Amygdala (tissue), 56 donors: Measurements from ENCODE around the gene MPP2.
"Not testable (repeated sequence)": the region's sequence is repeated elsewhere in the genome, so short reads cannot be mapped to it uniquely, and the experiment has no call there.

Source experiments
- DNase-seq, 56 donors: peaks; one replicate each; lab custom pipeline; 2025; lab: John Stamatoyannopoulos, UW

The MPP2 gene

GRCh38 chr17:43905985-43906852 is 1.1 kb downstream of the MPP2 start:
- peak in 55 of 56 donors; percentile 50 to 94 (median 79) for DNase-seq

GRCh38 chr17:43905400-43905984 is 1.8 kb downstream of the MPP2 start:
- peak in 19 of 56 donors; percentile 9 to 43 (median 23) for DNase-seq

GRCh38 chr17:43901861-43902589 is 5.3 kb downstream of the MPP2 start:
- no peak for DNase-seq

- peak in 1 of 56 donors; percentile 58 for DNase-seq
These were observed 6.2 kb downstream of the MPP2 start for GRCh38 chr17:43900858-43901754.

GRCh38 chr17:43900183-43900857 is 7.0 kb downstream of the MPP2 start:
- DNase-seq = peak in 55 of 56 donors; percentile 24 to 91 (median 71)

- DNase-seq = no peak
These were observed 8.9 kb downstream of the MPP2 start for GRCh38 chr17:43898446-43898845.

GRCh38 chr17:43897831-43898230 is 9.5 kb downstream of the MPP2 start:
- DNase-seq = no peak

- not testable (repeated sequence) for DNase-seq
These were observed 12.8 kb downstream of the MPP2 start for GRCh38 chr17:43894494-43894893.

- no peak for DNase-seq
These were observed 14.7 kb downstream of the MPP2 start for GRCh38 chr17:43892647-43892952.

- DNase-seq = no peak
These were observed 15.3 kb downstream of the MPP2 start for GRCh38 chr17:43891851-43892646.

GRCh38 chr17:43890240-43890639 is 17.1 kb downstream of the MPP2 start:
- no peak for DNase-seq

GRCh38 chr17:43888548-43888947 is 18.8 kb downstream of the MPP2 start:
- no peak for DNase-seq

GRCh38 chr17:43882761-43883415 is 24.4 kb downstream of the MPP2 start:
- no peak for DNase-seq

GRCh38 chr17:43881758-43882505 is 25.4 kb downstream of the MPP2 start:
- no peak for DNase-seq

GRCh38 chr17:43881181-43881580 is 26.2 kb downstream of the MPP2 start:
- no peak for DNase-seq

- DNase-seq = peak in 4 of 56 donors; percentile 8 to 24 (median 12)
These were observed 26.8 kb downstream of the MPP2 start for GRCh38 chr17:43880420-43880991.

- DNase-seq = no peak
These were observed 27.5 kb downstream of the MPP2 start for GRCh38 chr17:43879723-43880419.
